ENCODE results near the gene ITPR3.

DNA sequence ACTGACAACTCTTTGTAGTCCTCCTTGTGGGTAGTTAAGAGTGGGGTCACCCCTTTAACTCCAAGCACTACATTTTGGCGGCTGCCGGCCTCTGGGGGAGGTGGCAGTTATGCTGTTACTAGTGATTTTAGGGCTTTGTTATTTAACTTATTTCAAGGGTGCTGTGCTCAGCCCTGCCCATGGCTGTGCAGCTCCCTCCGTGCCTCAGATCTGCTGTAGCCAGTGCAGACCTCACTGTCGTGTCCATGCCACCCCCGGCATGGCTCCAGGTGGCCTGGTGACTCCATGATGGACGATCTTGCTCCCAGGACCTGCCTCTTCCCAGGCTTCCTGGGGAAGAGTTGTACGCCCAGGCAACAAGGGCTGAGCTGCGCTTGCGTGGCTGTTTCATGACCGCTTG, 75.0 kb downstream of the ITPR3 start:
- TF ChIP-seq, protein P1, sequence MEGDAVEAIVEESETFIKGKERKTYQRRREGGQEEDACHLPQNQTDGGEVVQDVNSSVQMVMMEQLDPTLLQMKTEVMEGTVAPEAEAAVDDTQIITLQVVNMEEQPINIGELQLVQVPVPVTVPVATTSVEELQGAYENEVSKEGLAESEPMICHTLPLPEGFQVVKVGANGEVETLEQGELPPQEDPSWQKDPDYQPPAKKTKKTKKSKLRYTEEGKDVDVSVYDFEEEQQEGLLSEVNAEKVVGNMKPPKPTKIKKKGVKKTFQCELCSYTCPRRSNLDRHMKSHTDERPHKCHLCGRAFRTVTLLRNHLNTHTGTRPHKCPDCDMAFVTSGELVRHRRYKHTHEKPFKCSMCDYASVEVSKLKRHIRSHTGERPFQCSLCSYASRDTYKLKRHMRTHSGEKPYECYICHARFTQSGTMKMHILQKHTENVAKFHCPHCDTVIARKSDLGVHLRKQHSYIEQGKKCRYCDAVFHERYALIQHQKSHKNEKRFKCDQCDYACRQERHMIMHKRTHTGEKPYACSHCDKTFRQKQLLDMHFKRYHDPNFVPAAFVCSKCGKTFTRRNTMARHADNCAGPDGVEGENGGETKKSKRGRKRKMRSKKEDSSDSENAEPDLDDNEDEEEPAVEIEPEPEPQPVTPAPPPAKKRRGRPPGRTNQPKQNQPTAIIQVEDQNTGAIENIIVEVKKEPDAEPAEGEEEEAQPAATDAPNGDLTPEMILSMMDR (IDR thresholded peaks at IDR 0.05; ENCODE audit: insufficient read depth, low read depth, low read length), result no peak
- TF ChIP-seq EZH2 (IDR thresholded peaks at IDR 0.05; ENCODE audit: insufficient read depth, low read length), result no peak
